CD4-positive, CD25-positive, alpha-beta regulatory T cell (primary cell): Measurements from ENCODE around the gene LRG1. TPM values are rescaled to one million over a fixed set of nuclear protein-coding genes. Genes with fewer than 3 reads are reported as not detected.

Source experiments
- ATAC-seq, 2 donors: fragments of 150-1000 bp; cut with Tn5 transposase; one replicate each; pipeline ENCODE4 v1.10.0; 2021; ENCODE audit warnings: low read depth in 2 of 2, moderate number of reproducible peaks in 2 of 2, moderate library complexity in 1 of 2
- DNase-seq, 3 donors: peaks; one replicate each; pipeline versions ENCODE4 v3.0.0 to v3.0.0-alpha.2; 2012 to 2022; ENCODE audit warnings: mixed read lengths in 1 of 3
- H3K27ac ChIP-seq: one replicate; pipeline ENCODE4 v1.7.0; 2013; ENCODE audit warnings: mild to moderate bottlenecking, low read length; ENCODE audit not compliant: insufficient read depth, poor library complexity, severe bottlenecking
- H3K27me3 ChIP-seq: one replicate; pipeline ENCODE4 v1.7.0; 2013; ENCODE audit warnings: low read length; ENCODE audit not compliant: control insufficient read depth, insufficient read depth
- H3K36me3 ChIP-seq: one replicate; pipeline ENCODE4 v1.7.0; 2013; ENCODE audit warnings: mild to moderate bottlenecking, low read length, moderate library complexity; ENCODE audit not compliant: control insufficient read depth, insufficient read depth
- H3K4me1 ChIP-seq: 2 replicates; pipeline ENCODE4 v1.7.0; 2013; ENCODE audit warnings: mild to moderate bottlenecking, low read length; ENCODE audit not compliant: insufficient read depth, control insufficient read depth, poor library complexity, severe bottlenecking
- H3K4me3 ChIP-seq: one replicate; pipeline ENCODE4 v1.7.0; 2013; ENCODE audit warnings: low read depth, mild to moderate bottlenecking, low read length, moderate library complexity
- H3K9me3 ChIP-seq, 2 experiments: 1 replicate in 1 of 2; 2 replicates in 1 of 2; pipeline ENCODE4 v1.7.0; 2013; ENCODE audit warnings: low read length in 2 of 2, mild to moderate bottlenecking in 1 of 2, moderate library complexity in 1 of 2; ENCODE audit not compliant: control insufficient read depth in 2 of 2
- H3K27ac Mint-ChIP-seq, 3 donors: one replicate each; pipeline ENCODE4 v1.8.0; 2020 to 2022; ENCODE audit warnings: mild to moderate bottlenecking in 3 of 3, mixed read lengths in 3 of 3, moderate library complexity in 2 of 3
- H3K27me3 Mint-ChIP-seq: one replicate; pipeline ENCODE4 v1.8.0; 2022; ENCODE audit warnings: mild to moderate bottlenecking, mixed read lengths
- H3K36me3 Mint-ChIP-seq: one replicate; pipeline ENCODE4 v1.8.0; 2020; ENCODE audit warnings: mixed read lengths
- H3K4me1 Mint-ChIP-seq, 4 donors: one replicate each; pipeline ENCODE4 v1.8.0; 2020 to 2022; ENCODE audit warnings: mixed read lengths in 4 of 4, mild to moderate bottlenecking in 1 of 4
- H3K4me3 Mint-ChIP-seq, 4 donors: one replicate each; pipeline ENCODE4 v1.8.0; 2020 to 2022; ENCODE audit warnings: mild to moderate bottlenecking in 4 of 4, mixed read lengths in 4 of 4, moderate library complexity in 3 of 4
- H3K9me3 Mint-ChIP-seq, 7 donors: one replicate each; pipeline ENCODE4 v1.8.0; 2020 to 2022; ENCODE audit warnings: mixed read lengths in 7 of 7, mild to moderate bottlenecking in 3 of 7, moderate library complexity in 2 of 7
- polyA plus RNA-seq, 4 donors: library from polyadenylated mRNA; unstranded; fragments of 300-500 nt; fragmentation: Illumina TruSeq; gene quantifications; one replicate each; pipeline ENCODE4 v1.2.3, GENCODE V29; 2021
- total RNA-seq: library from RNA; stranded (reverse); gene quantifications from one replicate; pipeline ENCODE4 v1.2.3, GENCODE V29; 2022

LRG1 gene
- total and polyA plus RNA-seq, 5 donors from 2014 or later, result 0.47 to 1.4 (median 1.1) TPM

DNA sequence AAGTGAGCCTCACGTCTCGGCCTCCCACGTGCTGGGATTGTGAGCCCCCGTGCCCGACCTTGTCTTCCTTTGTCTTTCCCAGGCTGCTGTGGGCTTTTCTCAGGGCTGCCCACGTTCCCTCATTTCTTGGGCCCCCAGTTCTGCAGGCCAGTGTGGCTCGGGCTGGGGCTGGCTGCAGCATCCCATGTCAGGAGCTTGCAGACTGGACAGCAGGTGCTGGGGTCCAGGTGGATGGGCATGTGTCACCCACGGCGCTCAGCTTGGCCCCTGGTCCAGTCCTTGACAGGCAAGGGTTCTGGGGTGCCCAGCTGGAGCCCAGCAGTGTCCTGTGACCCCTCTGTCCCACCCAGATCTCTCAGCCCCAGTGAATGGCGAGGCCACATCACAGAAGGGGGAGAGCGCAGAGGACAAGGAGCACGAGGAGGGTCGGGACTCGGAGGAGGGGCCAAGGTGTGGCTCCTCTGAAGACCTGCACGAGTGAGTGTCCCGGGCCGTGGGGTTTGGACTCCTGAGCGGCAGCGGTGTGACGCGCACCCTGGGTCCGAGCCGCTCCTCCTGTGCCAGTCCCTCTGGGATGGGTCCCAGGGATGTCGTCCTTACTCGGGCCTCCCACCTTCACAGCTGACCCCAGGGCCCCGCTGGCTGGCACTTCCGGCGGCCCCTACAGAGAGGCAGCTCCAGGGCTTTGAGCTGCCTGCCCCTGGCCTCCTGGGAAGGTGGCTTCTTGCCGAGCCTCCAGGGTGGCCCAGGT lies 38.8 kb downstream of the LRG1 start:
- no peaks in the 10 kb centered on the region for H3K27me3 ChIP-seq

GRCh38 chr19:4499855-4500254 lies 40.0 kb downstream of the LRG1 start:
- no peaks in the 10 kb centered on the region for H3K4me1 Mint-ChIP-seq
- no peak overlapping the region for H3K4me3 Mint-ChIP-seq
- no peaks in the 10 kb centered on the region for H3K9me3 ChIP-seq
- H3K4me3 ChIP-seq, result no peak overlapping the region
- H3K27me3 ChIP-seq, result no peaks in the 10 kb centered on the region
- no peaks in the 10 kb centered on the region for H3K9me3 Mint-ChIP-seq
- no peaks in the 10 kb centered on the region for H3K4me1 ChIP-seq
- no peak overlapping the region for H3K27ac ChIP-seq
- H3K36me3 ChIP-seq, result peaks cover 30% of the 10 kb centered on the region
- H3K36me3 Mint-ChIP-seq, result peaks cover 3% of the 10 kb centered on the region
- DNase-seq (no peak), ATAC-seq (no peak)
- H3K27ac Mint-ChIP-seq, result no peak overlapping the region
- no peaks in the 10 kb centered on the region for H3K27me3 Mint-ChIP-seq

More for the DNA sequence above, 38.8 kb downstream of the LRG1 start:
- Mint-ChIP-seq H3K4me3 (no peak overlapping the region), H3K27ac (no peak overlapping the region), H3K9me3 (no peaks in the 10 kb centered on the region), H3K36me3 (peaks cover 4% of the 10 kb centered on the region), H3K27me3 (no peaks in the 10 kb centered on the region), H3K4me1 (no peaks in the 10 kb centered on the region)
- ATAC-seq (no peak), DNase-seq (no peak)
- H3K4me3 ChIP-seq, result no peak overlapping the region
- H3K9me3 ChIP-seq, result no peaks in the 10 kb centered on the region
- no peaks in the 10 kb centered on the region for H3K4me1 ChIP-seq
- H3K27ac ChIP-seq, result no peak overlapping the region
- H3K36me3 ChIP-seq, result peaks cover 28% of the 10 kb centered on the region

DNA sequence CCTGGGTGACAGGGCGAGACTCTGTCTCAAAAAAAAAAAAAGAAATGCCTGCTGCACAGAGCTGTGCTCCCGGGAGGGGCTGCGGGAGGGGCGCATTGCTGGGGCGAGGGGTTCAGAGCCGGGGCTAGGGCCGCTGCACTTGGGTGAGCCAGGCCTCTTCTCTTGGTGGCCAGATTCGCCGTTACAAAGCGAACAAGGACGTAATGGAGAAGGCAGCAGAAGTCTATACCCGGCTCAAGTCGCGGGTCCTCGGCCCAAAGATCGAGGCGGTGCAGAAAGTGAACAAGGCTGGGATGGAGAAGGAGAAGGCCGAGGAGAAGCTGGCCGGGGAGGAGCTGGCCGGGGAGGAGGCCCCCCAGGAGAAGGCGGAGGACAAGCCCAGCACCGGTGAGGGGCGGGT lies 40.5 kb downstream of the LRG1 start:
- H3K27ac Mint-ChIP-seq, result peak overlapping the region in 1 of 3 donors; percentile 11
- no peaks in the 10 kb centered on the region for H3K9me3 Mint-ChIP-seq
- H3K4me1 Mint-ChIP-seq, result no peaks in the 10 kb centered on the region
- DNase-seq, result no peak
- no peaks in the 10 kb centered on the region for H3K27me3 Mint-ChIP-seq
- H3K27me3 ChIP-seq, result no peaks in the 10 kb centered on the region
- H3K4me3 ChIP-seq, result no peak overlapping the region
- H3K9me3 ChIP-seq, result no peaks in the 10 kb centered on the region
- peaks cover 3% of the 10 kb centered on the region for H3K36me3 Mint-ChIP-seq
- no peak for ATAC-seq
- H3K36me3 ChIP-seq, result peaks cover 30% of the 10 kb centered on the region
- no peak overlapping the region for H3K4me3 Mint-ChIP-seq
- H3K4me1 ChIP-seq, result no peaks in the 10 kb centered on the region
- H3K27ac ChIP-seq, result no peak overlapping the region

- Histone ChIP-seq H3K27ac (no peak overlapping the region), H3K4me3 (no peak overlapping the region), H3K4me1 (no peaks in the 10 kb centered on the region), H3K9me3 (no peaks in the 10 kb centered on the region), H3K27me3 (no peaks in the 10 kb centered on the region), H3K36me3 (peaks cover 30% of the 10 kb centered on the region)
- DNase-seq, result no peak
- Mint-ChIP-seq H3K36me3 (peaks cover 3% of the 10 kb centered on the region), H3K27me3 (no peaks in the 10 kb centered on the region), H3K9me3 (no peaks in the 10 kb centered on the region), H3K4me3 (no peak overlapping the region), H3K27ac (no peak overlapping the region), H3K4me1 (no peaks in the 10 kb centered on the region)
- ATAC-seq, result no peak
Measured at GRCh38 chr19:4498694-4499093, 41.1 kb downstream of the LRG1 start.

- H3K36me3 ChIP-seq, result peaks cover 30% of the 10 kb centered on the region
Measured at GRCh38 chr19:4497770-4498389, 42.0 kb downstream of the LRG1 start.

DNA sequence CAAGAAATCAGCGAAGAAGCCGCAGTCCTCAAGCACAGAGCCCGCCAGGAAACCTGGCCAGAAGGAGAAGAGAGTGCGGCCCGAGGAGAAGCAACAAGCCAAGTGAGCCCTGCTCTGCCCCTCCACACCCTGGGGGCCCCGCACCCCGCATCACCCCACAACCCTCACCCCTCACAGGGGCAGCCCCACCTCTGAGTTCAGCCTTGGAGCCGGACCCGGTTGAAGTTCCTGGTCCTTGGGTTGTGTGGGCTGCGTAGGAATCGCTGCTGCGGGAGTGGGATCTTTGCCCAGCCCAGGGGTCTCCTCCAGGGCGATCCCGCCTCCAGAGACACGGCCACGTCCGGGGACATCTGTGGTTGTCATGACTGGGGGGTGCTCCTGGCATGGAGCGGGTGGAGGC lies 43.5 kb downstream of the LRG1 start:
- peaks cover 3% of the 10 kb centered on the region for H3K36me3 Mint-ChIP-seq
- Histone ChIP-seq H3K36me3 (peaks cover 30% of the 10 kb centered on the region), H3K4me3 (no peak overlapping the region), H3K4me1 (no peaks in the 10 kb centered on the region), H3K9me3 (no peaks in the 10 kb centered on the region), H3K27ac (no peak overlapping the region), H3K27me3 (no peaks in the 10 kb centered on the region)
- no peaks in the 10 kb centered on the region for H3K9me3 Mint-ChIP-seq
- no peaks in the 10 kb centered on the region for H3K4me1 Mint-ChIP-seq
- H3K4me3 Mint-ChIP-seq, result no peak overlapping the region
- H3K27ac Mint-ChIP-seq, result no peak overlapping the region
- ATAC-seq (no peak), DNase-seq (no peak)
- no peaks in the 10 kb centered on the region for H3K27me3 Mint-ChIP-seq

More at GRCh38 chr19:4497770-4498389, 42.0 kb downstream of the LRG1 start:
- H3K4me3 ChIP-seq, result no peak overlapping the region
- no peak overlapping the region for H3K4me3 Mint-ChIP-seq
- H3K9me3 ChIP-seq, result no peaks in the 10 kb centered on the region
- H3K36me3 Mint-ChIP-seq, result peaks cover 3% of the 10 kb centered on the region
- ATAC-seq (no peak), DNase-seq (no peak)
- no peaks in the 10 kb centered on the region for H3K9me3 Mint-ChIP-seq
- no peaks in the 10 kb centered on the region for H3K4me1 Mint-ChIP-seq
- H3K27ac Mint-ChIP-seq, result no peak overlapping the region
- no peaks in the 10 kb centered on the region for H3K4me1 ChIP-seq
- no peaks in the 10 kb centered on the region for H3K27me3 Mint-ChIP-seq
- no peak overlapping the region for H3K27ac ChIP-seq
- no peaks in the 10 kb centered on the region for H3K27me3 ChIP-seq

DNA sequence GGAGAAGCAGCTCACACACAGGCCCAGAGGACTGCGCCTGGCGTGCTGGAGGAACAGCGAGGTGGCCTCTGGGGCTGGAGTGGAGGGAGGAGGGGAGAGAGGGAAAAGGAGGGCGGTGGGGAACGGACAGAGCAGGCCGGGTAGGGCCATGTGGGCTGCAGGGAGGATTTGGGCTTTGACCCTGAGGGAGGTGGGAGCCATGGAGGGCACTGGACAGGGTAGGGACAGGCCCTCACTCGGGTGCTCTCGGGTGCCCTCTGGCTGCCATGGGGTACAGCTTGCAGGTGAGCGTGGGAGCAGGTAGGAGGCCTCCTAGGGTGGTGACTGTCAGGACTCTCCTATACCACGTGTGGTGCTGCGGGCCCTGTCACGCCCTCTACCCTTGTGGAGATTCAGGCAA lies 44.4 kb downstream of the LRG1 start:
- no peaks in the 10 kb centered on the region for H3K4me1 ChIP-seq
- peaks cover 32% of the 10 kb centered on the region for H3K36me3 ChIP-seq
- ATAC-seq (peak in 1 of 2 donors; percentile 18), DNase-seq (no peak)
- no peaks in the 10 kb centered on the region for H3K36me3 Mint-ChIP-seq
- no peaks in the 10 kb centered on the region for H3K27me3 ChIP-seq
- H3K9me3 ChIP-seq, result no peaks in the 10 kb centered on the region
- H3K27ac Mint-ChIP-seq, result peak overlapping the region in 1 of 3 donors; percentile 48
- H3K4me1 Mint-ChIP-seq, result no peaks in the 10 kb centered on the region
- H3K4me3 Mint-ChIP-seq, result peak overlapping the region in 1 of 4 donors; percentile 23
- no peak overlapping the region for H3K4me3 ChIP-seq
- no peak overlapping the region for H3K27ac ChIP-seq
- no peaks in the 10 kb centered on the region for H3K27me3 Mint-ChIP-seq
- H3K9me3 Mint-ChIP-seq, result no peaks in the 10 kb centered on the region

DNA sequence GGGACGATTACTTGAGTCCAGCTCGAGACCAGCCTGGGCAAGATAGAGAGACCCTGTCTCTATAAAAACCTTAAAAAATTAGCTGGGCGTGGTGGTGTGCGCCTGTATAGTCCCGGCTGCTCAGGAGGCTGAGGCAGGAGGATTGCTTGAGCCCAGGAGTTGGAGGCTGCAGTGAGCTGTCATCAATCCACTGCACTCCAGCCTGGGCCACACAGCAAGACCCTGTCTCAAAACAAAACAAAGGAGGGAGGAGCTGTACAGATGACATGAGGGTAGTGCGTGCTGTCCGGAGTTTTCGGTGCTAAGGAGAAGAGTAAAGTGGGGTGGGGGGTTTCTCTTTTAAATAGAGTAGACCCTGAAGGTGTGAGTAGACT lies 45.2 kb downstream of the LRG1 start:
- Mint-ChIP-seq H3K27me3 (no peaks in the 10 kb centered on the region), H3K4me1 (no peaks in the 10 kb centered on the region), H3K4me3 (no peak overlapping the region), H3K27ac (no peak overlapping the region), H3K36me3 (peaks cover 3% of the 10 kb centered on the region), H3K9me3 (no peaks in the 10 kb centered on the region)
- H3K4me3 ChIP-seq, result no peak overlapping the region
- no peaks in the 10 kb centered on the region for H3K9me3 ChIP-seq
- DNase-seq (no peak), ATAC-seq (no peak)
- peaks cover 38% of the 10 kb centered on the region for H3K36me3 ChIP-seq
- H3K4me1 ChIP-seq, result no peaks in the 10 kb centered on the region
- H3K27me3 ChIP-seq, result no peaks in the 10 kb centered on the region
- H3K27ac ChIP-seq, result no peak overlapping the region
